Breast epithelium (tissue), 4 donors: Measurements from ENCODE around the gene WWC2. TPM values are rescaled to one million over a fixed set of nuclear protein-coding genes. Genes with fewer than 3 reads are reported as not detected.
"Not testable (repeated sequence)": the region's sequence is repeated elsewhere in the genome, so short reads cannot be mapped to it uniquely, and the experiment has no call there.

Experiments
- DNase-seq, 2 donors: peaks; one replicate each; pipeline ENCODE4 v3.0.0-alpha.2; 2019; ENCODE audit warnings: low spot score in 2 of 2
- H3K27ac ChIP-seq, 2 donors: fragments of 200-600 bp; sonication (generic) in 1 of 2; one replicate each; pipeline ENCODE4 v1.5.1; 2016 to 2019; ENCODE audit warnings: mild to moderate bottlenecking in 1 of 2
- H3K27me3 ChIP-seq, 2 donors: fragments of 200-600 bp; sonication (generic) in 1 of 2; one replicate each; pipeline versions ENCODE4 v1.5.1 to v1.6.0; 2017 to 2019; ENCODE audit warnings: control low read depth in 1 of 2, mild to moderate bottlenecking in 1 of 2
- H3K36me3 ChIP-seq: fragments of 200-600 bp; one replicate; pipeline ENCODE4 v1.5.1; 2019
- H3K4me1 ChIP-seq, 2 donors: fragments of 200-600 bp; sonication (generic); one replicate each; pipeline ENCODE4 v1.5.1; 2016 to 2019; ENCODE audit warnings: control low read depth in 1 of 2
- H3K4me3 ChIP-seq, 3 donors: fragments of 200-600 bp; sonication (generic); 1 replicate in 2 of 3; 2 replicates in 1 of 3; pipeline ENCODE4 v1.5.1; 2016 to 2019; ENCODE audit warnings: mild to moderate bottlenecking in 3 of 3, moderate library complexity in 2 of 3
- H3K9me3 ChIP-seq, 2 donors: fragments of 200-600 bp; sonication (generic) in 1 of 2; one replicate each; pipeline ENCODE4 v1.5.1; 2016 to 2019; ENCODE audit warnings: control low read depth in 1 of 2
- POLR2A ChIP-seq: fragments of 450-650 bp; IDR thresholded peaks from one replicate; pipeline ENCODE4 v1.6.1; 2016; ENCODE audit warnings: antibody characterized with exemption, mild to moderate bottlenecking, moderate library complexity
- POLR2AphosphoS5 ChIP-seq, 3 donors: sonication (generic); formaldehyde crosslinking; IDR thresholded peaks; one replicate each; pipeline ENCODE4 v1.6.1; 2017; ENCODE audit warnings: antibody characterized with exemption in 3 of 3
- intact Hi-C: fragments of 100-400 bp; cut with DNase I; formaldehyde crosslinking; loops from one replicate; pipeline ENCODE4 v1.15.1; 2023; ENCODE audit warnings: low total_unique reads
- total RNA-seq, 3 donors: library from RNA; depleted of rRNA; stranded (reverse); fragments of >200 nt; gene quantifications; one replicate each; pipeline ENCODE4 v1.1.0, GENCODE V29; 2016
- TF ChIP-seq, protein P1 (sequence below), 3 donors: fragments of 450-650 bp; IDR thresholded peaks; one replicate each; pipeline ENCODE4 v1.5.1; 2016 to 2017; ENCODE audit warnings: antibody characterized with exemption in 3 of 3, mild to moderate bottlenecking in 3 of 3, moderate library complexity in 3 of 3

WWC2 gene
- total RNA-seq, 3 donors from 2014 or later = 37.4 to 40.4 (median 40.3) TPM

DNA sequence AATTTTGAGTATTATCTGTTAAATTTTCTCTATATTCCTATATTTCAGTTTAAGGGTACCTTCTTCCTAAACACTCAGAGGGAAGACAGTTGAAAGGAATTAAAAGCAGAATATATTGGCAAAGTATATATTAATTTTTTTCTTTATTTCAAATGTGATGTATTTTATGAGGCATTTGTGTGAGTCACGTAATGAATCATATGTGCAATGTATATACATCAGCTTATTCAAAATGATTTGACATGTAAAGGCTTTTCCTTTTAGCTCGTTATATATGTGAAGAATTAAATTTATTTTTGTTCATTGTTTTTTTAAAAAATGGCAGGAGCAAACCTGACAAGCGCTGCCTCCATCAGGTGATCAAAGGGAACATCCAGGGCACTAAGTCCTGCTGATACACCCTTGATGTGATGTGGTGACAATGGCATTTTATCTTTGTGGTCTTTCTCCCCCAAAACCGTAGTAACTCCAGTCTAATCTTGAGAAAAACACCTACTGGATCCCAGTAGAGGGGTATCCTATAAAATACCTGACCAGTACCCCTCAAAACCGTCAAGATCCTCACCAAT lies 8.9 kb downstream of the WWC2 start:
- no peak for TF ChIP-seq POLR2AphosphoS5 (IDR thresholded peaks at IDR 0.05)
- TF ChIP-seq, protein P1, sequence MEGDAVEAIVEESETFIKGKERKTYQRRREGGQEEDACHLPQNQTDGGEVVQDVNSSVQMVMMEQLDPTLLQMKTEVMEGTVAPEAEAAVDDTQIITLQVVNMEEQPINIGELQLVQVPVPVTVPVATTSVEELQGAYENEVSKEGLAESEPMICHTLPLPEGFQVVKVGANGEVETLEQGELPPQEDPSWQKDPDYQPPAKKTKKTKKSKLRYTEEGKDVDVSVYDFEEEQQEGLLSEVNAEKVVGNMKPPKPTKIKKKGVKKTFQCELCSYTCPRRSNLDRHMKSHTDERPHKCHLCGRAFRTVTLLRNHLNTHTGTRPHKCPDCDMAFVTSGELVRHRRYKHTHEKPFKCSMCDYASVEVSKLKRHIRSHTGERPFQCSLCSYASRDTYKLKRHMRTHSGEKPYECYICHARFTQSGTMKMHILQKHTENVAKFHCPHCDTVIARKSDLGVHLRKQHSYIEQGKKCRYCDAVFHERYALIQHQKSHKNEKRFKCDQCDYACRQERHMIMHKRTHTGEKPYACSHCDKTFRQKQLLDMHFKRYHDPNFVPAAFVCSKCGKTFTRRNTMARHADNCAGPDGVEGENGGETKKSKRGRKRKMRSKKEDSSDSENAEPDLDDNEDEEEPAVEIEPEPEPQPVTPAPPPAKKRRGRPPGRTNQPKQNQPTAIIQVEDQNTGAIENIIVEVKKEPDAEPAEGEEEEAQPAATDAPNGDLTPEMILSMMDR (IDR thresholded peaks at IDR 0.05) = no peak
- no peak for TF ChIP-seq POLR2A
- Histone ChIP-seq H3K4me1 (no peaks in the 10 kb centered on the region), H3K27ac (no peak overlapping the region), H3K9me3 (no peaks in the 10 kb centered on the region), H3K4me3 (no peak overlapping the region), H3K27me3 (no peaks in the 10 kb centered on the region), H3K36me3 (no peaks in the 10 kb centered on the region)
- no peak for DNase-seq
- intact Hi-C loops = no loop called here

DNA sequence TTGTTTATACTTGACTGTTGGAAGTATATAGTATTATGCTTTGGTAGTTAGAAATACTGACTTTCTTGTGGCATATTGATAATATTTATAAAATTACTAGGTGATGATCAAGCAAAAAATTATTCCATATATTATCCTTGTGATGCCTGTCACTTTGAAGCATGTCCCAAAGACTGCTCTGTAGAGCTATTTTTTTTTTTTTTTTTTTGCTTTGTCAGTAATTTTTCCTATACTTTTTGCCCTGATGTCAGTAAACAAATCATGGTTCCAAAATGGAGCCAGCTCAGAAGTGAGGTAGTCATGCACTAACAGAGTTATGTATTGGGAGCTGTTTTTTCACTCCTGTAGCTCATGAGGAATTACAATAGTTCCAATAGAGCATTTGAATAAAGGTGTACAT lies 11.2 kb downstream of the WWC2 start:
- H3K36me3 ChIP-seq = no peaks in the 10 kb centered on the region
- no peak for DNase-seq

DNA sequence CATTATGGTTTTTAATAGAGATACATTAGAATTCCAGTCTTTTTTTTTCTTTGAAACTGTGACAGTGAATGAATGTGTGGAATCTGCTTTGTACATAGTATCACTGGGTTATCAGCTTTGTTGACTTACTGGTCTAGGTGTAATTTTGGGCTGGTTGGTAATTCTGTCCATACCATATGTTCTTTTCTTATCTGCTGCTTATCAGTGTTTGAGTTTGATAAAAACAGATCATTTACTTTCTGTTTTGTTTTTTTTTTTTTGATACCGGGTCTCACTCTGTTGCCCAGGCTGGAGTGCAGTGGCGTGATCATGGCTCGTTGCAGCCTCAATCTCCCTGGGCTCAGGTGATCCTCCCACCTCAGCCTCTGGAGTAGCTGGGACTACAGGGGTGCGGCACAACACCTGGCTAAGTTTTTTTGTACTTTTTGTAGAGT lies 12.4 kb downstream of the WWC2 start:
- H3K27ac ChIP-seq = no peak overlapping the region
- no peaks in the 10 kb centered on the region for H3K27me3 ChIP-seq
- TF ChIP-seq POLR2AphosphoS5 (IDR thresholded peaks at IDR 0.05) = no peak
- TF ChIP-seq, protein P1 (IDR thresholded peaks at IDR 0.05) = no peak
- TF ChIP-seq POLR2A = no peak
- intact Hi-C loops = no loop called here
- H3K36me3 ChIP-seq = no peaks in the 10 kb centered on the region
- H3K9me3 ChIP-seq = no peaks in the 10 kb centered on the region
- H3K4me3 ChIP-seq = no peak overlapping the region
- no peaks in the 10 kb centered on the region for H3K4me1 ChIP-seq
- DNase-seq = no peak

More for the DNA sequence above, 11.2 kb downstream of the WWC2 start:
- Histone ChIP-seq H3K9me3 (no peaks in the 10 kb centered on the region), H3K4me3 (no peak overlapping the region), H3K4me1 (no peaks in the 10 kb centered on the region), H3K27ac (no peak overlapping the region), H3K27me3 (no peaks in the 10 kb centered on the region)
- TF ChIP-seq POLR2AphosphoS5 (IDR thresholded peaks at IDR 0.05) (no peak), POLR2A (no peak)
- TF ChIP-seq, protein P1 (IDR thresholded peaks at IDR 0.05) = no peak
- intact Hi-C loops = no loop called here

DNA sequence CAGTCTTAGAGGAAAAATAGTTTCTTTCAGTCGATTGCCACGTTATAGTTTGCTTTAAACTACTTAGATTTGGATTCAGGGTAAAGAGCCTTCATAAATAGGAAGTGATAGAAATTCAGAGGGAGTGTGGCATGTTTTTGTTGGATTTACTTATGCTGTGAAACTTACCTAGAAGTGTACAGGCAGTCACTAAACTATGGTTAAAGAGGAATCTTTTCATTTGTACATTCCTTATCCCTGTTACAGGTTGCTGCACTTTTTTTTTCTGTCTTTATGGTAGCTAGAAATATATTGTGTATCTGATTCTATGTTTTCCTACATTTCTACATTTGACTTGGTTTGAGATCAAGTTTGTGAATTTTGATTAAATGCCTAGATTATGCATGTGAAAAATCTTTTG lies 19.1 kb downstream of the WWC2 start:
- no peak for TF ChIP-seq POLR2A
- TF ChIP-seq, protein P1 (IDR thresholded peaks at IDR 0.05) = no peak
- TF ChIP-seq POLR2AphosphoS5 (IDR thresholded peaks at IDR 0.05) = no peak
- no peaks in the 10 kb centered on the region for H3K9me3 ChIP-seq
- H3K4me3 ChIP-seq = no peak overlapping the region
- DNase-seq = no peak
- H3K4me1 ChIP-seq = no peaks in the 10 kb centered on the region
- H3K27ac ChIP-seq = no peak overlapping the region
- no peaks in the 10 kb centered on the region for H3K36me3 ChIP-seq
- intact Hi-C loops = no loop called here
- no peaks in the 10 kb centered on the region for H3K27me3 ChIP-seq

DNA sequence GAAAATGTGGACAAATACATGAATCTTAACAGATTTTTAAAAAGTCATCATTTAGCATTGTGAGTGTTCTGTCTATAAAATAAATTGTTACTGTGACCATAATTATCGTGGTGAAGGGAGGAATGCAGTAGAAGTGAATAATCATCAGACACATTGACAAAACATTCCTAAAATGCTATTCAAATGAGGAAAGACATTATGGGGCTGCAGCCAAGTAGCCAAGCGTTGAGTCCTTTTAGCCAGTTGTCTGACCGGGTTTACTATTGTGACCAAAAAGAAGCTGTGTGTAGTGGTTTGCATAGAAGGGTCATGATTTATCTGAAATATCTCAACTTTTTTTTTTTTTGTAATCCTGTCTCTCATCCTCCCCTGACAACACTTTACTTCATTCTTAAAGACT lies 19.5 kb downstream of the WWC2 start:
- intact Hi-C loops = no loop called here
- H3K27me3 ChIP-seq = no peaks in the 10 kb centered on the region
- TF ChIP-seq POLR2AphosphoS5 (IDR thresholded peaks at IDR 0.05) = no peak
- TF ChIP-seq POLR2A = no peak
- TF ChIP-seq, protein P1 (IDR thresholded peaks at IDR 0.05) = no peak
- DNase-seq = no peak
- no peak overlapping the region for H3K27ac ChIP-seq
- no peak overlapping the region for H3K4me3 ChIP-seq
- no peaks in the 10 kb centered on the region for H3K9me3 ChIP-seq
- H3K36me3 ChIP-seq = no peaks in the 10 kb centered on the region
- no peaks in the 10 kb centered on the region for H3K4me1 ChIP-seq

DNA sequence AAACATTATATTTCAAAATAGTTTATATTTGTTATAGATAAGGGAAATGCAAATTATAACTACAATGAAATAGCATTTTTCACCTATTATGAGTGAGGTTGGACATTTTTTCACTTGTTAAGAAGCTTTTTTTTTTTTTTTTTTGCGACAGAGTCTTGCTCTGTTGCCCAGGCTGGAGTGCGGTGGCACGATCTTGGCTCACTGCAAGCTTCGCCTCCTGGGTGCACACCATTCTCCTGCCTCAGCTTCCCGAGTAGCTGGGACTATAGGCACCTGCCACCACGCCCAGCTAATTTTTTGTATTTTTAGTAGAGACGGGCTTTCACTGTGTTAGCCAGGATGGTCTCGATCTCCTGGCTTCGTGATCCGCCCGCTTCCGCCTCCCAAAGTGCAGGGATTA lies 22.6 kb downstream of the WWC2 start:
- DNase-seq, H3K9me3 ChIP-seq, intact Hi-C loops, H3K4me3 ChIP-seq, H3K27ac ChIP-seq, H3K27me3 ChIP-seq, H3K36me3 ChIP-seq, H3K4me1 ChIP-seq: not testable (repeated sequence)
